ENCODE measurements around the gene FOXA1.

Gene FOXA1

GRCh38 chr14:37539992-37540391, 55.1 kb downstream of the FOXA1 start:
- no peak for TF ChIP-seq POLR2A (IDR thresholded peaks at IDR 0.05; ENCODE audit: low read depth, low read length)
- FAIRE-seq = no peak
- no peak for DNase-seq (ENCODE audit: insufficient read length, low spot score)
